NK-92 (cell line): ENCODE results near the gene HOATZ.

ENCODE experiments used
- DNase-seq: peaks from one replicate; lab custom pipeline; 2025; ENCODE audit not compliant: unreplicated experiment; lab: John Stamatoyannopoulos, UW

HOATZ gene

DNA sequence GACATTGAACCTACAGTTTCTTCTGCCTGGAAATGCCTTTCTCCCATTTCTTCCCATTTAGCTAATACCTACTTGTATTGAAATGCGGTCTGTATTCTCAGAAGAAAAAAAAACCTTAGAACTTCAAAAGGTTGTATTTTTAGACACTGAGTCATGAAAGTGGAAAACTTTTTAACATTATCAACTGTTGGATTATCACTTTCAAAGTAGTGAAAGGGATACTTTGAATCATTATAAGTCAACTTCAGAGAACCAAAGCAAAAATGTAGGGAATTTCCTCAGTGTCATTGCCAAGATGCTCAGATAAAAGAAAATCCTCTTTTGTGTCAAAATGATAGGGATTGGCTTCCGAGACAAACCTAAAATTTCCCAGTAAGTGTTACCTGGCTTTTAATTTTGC is 6.6 kb downstream of the HOATZ start:
- DNase-seq: no peak

GRCh38 chr11:111522426-111522825 is 7.8 kb downstream of the HOATZ start:
- DNase-seq: no peak

- no peak for DNase-seq
Measured at GRCh38 chr11:111523343-111523742, 8.8 kb downstream of the HOATZ start.

DNA sequence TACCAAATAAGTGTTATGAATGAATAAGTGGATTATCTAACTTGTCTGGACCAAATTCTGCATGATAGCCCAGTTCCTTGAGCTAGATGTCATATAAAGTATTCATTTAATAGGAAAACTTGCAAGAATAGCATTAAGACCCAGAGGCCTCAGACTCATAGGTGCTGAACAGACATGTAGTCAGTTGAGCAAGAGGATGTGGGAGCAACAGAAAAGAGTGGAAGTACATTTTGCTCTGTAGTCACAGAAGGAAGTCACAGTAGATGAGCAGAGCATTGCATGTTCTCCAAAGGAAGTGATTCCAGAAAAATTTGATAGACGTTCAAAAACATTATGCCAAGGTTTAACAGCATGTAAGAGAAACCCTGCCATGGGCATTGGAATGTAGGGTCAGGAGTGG is 9.5 kb downstream of the HOATZ start:
- no peak for DNase-seq

DNA sequence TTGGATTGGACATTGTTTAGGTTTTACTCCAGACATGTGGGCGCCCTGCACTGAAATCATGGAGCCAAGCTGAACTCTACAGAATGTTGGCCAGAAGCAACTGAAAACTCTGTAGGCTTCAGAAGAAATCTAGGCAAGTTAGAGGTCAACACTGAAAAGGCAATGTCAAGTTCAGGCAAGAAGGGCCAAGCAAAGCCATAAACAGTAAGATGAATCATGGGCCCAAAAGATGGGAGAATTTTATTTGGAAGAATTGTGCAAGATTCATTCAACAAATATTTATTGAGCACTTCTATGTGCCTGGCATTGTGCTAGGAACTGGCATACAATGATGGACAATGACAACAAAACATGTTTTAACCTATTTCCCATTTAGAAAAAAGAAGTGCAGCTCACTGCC is 10.9 kb downstream of the HOATZ start:
- DNase-seq: no peak

DNA sequence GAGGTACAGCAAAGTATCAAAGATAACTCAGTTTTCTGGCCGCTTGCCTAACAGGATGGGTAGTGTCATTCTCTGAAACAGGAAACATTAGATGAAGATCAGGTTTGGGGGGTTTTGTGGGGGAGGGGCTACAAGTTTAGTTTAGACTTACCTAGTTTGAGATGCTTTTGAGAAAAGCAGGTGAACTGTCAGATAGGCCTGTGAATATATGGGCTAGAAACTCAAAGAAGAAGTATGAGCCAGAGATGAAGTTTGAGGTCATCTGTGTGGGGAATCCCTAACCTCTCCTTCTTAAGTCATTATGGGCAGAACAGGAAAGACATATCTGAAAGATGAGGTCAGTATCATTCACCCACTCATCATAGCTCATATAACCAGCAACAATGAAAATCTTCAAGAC is 11.9 kb downstream of the HOATZ start:
- no peak for DNase-seq

GRCh38 chr11:111527279-111527678 is 12.7 kb downstream of the HOATZ start:
- DNase-seq: no peak

DNA sequence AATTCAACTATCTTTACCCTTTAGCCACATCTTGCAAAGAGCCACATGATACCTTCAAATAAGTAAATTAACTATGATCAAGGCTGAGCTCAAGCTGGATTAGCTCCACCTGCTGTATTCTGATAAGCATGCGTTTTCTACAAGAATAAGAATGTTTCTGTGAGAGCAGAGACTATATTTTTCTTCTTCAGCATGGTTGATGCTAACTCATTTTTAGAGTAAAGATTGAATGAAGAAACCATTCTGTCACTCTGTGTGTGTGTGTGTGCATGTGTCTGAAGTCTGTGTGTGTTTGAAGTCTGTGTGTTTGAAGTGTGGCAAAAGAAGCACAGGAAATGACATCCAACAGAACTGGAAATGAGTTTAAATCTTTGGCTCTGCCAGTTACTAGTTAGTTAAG is 14.0 kb downstream of the HOATZ start:
- DNase-seq: no peak

DNA sequence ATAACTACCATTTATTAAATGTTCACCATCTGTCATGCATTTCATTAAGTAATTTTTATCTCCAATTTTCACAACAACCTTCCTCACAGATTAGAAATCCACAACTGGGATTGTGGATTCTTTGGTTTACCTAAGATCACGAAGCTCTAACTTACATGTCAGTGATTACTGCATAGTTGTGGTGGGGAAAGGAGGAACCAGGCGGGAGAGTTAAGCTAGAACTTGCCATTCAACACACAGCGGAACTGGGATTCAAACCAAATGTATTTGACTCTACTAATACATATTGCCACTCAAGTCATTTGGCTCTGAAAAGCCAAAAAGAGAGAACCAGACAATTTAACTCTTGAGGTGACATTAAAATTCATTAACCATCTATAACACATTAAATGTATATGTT is 15.5 kb downstream of the HOATZ start:
- DNase-seq: no peak

- no peak for DNase-seq
Measured at GRCh38 chr11:111531136-111531535, 16.6 kb downstream of the HOATZ start.

DNA sequence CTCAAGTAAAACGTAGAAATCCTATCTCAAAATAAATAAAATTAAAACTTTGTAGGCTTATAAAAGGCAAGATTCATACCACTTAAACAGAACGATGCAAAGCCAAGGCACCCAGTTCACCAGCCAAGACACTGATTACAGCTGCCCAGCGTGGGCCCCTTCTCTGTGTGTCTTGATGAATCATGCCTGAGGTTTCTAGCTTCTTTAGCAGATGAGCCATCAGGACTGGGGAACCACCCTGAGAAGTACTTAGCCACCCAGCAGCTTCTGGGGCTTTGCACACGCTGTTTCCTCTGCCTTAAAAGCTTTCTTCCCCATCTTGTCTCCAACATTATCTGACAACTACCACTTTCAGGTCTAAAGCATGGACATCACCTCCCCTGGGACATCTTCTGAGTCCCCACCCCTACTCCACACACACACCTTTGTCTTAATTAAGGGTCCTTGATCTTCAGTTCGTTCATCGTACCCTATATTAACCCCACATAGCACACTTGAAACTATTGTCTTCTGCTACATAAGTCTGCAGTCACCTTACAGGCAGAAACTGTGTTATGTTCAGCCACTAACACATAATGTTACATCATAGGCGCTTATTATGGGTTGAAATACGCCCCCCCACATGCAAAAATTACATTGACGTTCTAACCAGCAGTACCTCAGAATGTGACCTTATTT is 17.2 kb downstream of the HOATZ start:
- no peak for DNase-seq

DNA sequence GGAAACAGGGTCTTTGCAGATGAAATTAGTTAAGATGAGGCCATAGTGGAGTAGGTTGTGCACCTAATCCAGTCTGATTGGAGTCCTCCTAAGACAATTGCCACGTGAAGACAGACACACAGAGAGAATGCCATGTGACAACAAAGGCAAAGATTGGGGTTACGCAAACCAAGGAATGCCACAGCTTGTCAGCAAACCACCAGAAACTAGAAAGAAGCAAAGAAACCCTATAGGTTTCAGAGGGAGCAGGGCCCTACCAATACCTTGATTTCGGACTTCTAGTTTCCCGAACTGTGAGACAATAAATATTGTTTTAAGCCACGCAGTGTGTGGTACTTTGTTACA is 17.8 kb downstream of the HOATZ start:
- no peak for DNase-seq

- no peak for DNase-seq
Measured at GRCh38 chr11:111535281-111535680, 20.7 kb downstream of the HOATZ start.

- DNase-seq: no peak
Measured at GRCh38 chr11:111537336-111537860, 22.8 kb downstream of the HOATZ start.

- no peak for DNase-seq
Measured at GRCh38 chr11:111538407-111539114, 24.0 kb downstream of the HOATZ start.

GRCh38 chr11:111539426-111540113 is 25.0 kb downstream of the HOATZ start:
- DNase-seq: no peak

GRCh38 chr11:111540114-111540936 is 25.7 kb downstream of the HOATZ start, which contains the start of gene LAYN:
TSS of gene LAYN (plus strand) at chr11:111540720. CDS start at chr11:111540844, 124 bp downstream.
- DNase-seq: no peak

GRCh38 chr11:111540937-111541253 is 26.3 kb downstream of the HOATZ start:
- no peak for DNase-seq

- no peak for DNase-seq
Measured at GRCh38 chr11:111541254-111542061, 26.9 kb downstream of the HOATZ start.

GRCh38 chr11:111542606-111543275 is 28.2 kb downstream of the HOATZ start:
- DNase-seq: no peak
